Measurements from ENCODE around the gene BMP15. TPM values are rescaled to one million over a fixed set of nuclear protein-coding genes. Genes with fewer than 3 reads are reported as not detected.

BMP15 gene
- total and polyA plus RNA-seq, 4 donors: not detected

GRCh38 chrX:50874876-50875275 is 35.7 kb upstream of the BMP15 start (continued):
- TF ChIP-seq REST (IDR thresholded peaks at IDR 0.05) (no peak), FOXA1 (IDR thresholded peaks at IDR 0.05) (no peak), EGR1 (IDR thresholded peaks at IDR 0.05; ENCODE audit: low read depth in 2 of 2) (no peak)

GRCh38 chrX:50876551-50876950 is 34.0 kb upstream of the BMP15 start:
- H3K36me3 ChIP-seq (ENCODE audit: control insufficient read depth in 4 of 4, insufficient read depth in 3 of 4, low read depth in 1 of 4, low read length in 3 of 4): no peaks in the 10 kb centered on the region
- no peak overlapping the region for H3K27ac ChIP-seq (ENCODE audit: low read depth in 1 of 2, low read length in 2 of 2)
- H3K4me1 ChIP-seq (ENCODE audit: control insufficient read depth in 4 of 4, insufficient read depth in 4 of 4, low read length in 3 of 4): no peaks in the 10 kb centered on the region
- no peaks in the 10 kb centered on the region for H3K27me3 ChIP-seq (ENCODE audit: control insufficient read depth in 4 of 4, insufficient read depth in 4 of 4, low read length in 3 of 4)
- H3K9ac ChIP-seq (ENCODE audit: low read depth in 1 of 2, low read length in 2 of 2): no peak overlapping the region
- DNase-seq (ENCODE audit: low spot score): no peak
- WGBS: 80% methylated on average over 4 of the region's 4 CpGs
- H3K9me3 ChIP-seq (ENCODE audit: control insufficient read depth in 4 of 4, low read length in 3 of 4): no peaks in the 10 kb centered on the region
- no peak overlapping the region for H3K4me3 ChIP-seq (ENCODE audit: low read depth in 1 of 3, low read length in 3 of 3)
- no peak for TF ChIP-seq RXRA (IDR thresholded peaks at IDR 0.05)
- no peak for TF ChIP-seq NR2F2 (IDR thresholded peaks at IDR 0.05)
- no peak for TF ChIP-seq ATF3 (IDR thresholded peaks at IDR 0.05)
- TF ChIP-seq FOXA2 (IDR thresholded peaks at IDR 0.05): no peak
- TF ChIP-seq HNF4G (IDR thresholded peaks at IDR 0.05): no peak
- no peak for TF ChIP-seq GABPA (IDR thresholded peaks at IDR 0.05 in 1 of 2, conservative IDR thresholded peaks at IDR 0.05 in 1 of 2)
- TF ChIP-seq HNF4A (conservative IDR thresholded peaks at IDR 0.05): no peak
- no peak for TF ChIP-seq CTCF (IDR thresholded peaks at IDR 0.05; ENCODE audit: low read depth, low read length, missing input control)
- TF ChIP-seq EGR1 (IDR thresholded peaks at IDR 0.05; ENCODE audit: low read depth in 2 of 2): no peak
- no peak for TF ChIP-seq RAD21 (IDR thresholded peaks at IDR 0.05)
- no peak for TF ChIP-seq JUND (IDR thresholded peaks at IDR 0.05)
- no peak for TF ChIP-seq REST (IDR thresholded peaks at IDR 0.05)
- no peak for TF ChIP-seq TAF1 (conservative IDR thresholded peaks at IDR 0.05)
- no peak for TF ChIP-seq MAX (IDR thresholded peaks at IDR 0.05)
- no peak for TF ChIP-seq YY1 (IDR thresholded peaks at IDR 0.05)
- no peak for TF ChIP-seq FOXA1 (IDR thresholded peaks at IDR 0.05)
- TF ChIP-seq SP1 (IDR thresholded peaks at IDR 0.05): no peak
- no peak for TF ChIP-seq ZBTB33 (IDR thresholded peaks at IDR 0.05)
